CD4-positive, alpha-beta memory T cell (primary cell): ENCODE measurements around the gene CORO2B. TPM values are rescaled to one million over a fixed set of nuclear protein-coding genes. Genes with fewer than 3 reads are reported as not detected.
A peak's percentile ranks its signal among the peaks of the same experiment; 100 is the strongest.
"Not testable (repeated sequence)": the region's sequence is repeated elsewhere in the genome, so short reads cannot be mapped to it uniquely, and the experiment has no call there.

ENCODE experiments used
- CTCF ChIA-PET: fragments of 350-600 bp; sonication (Branson Sonifier 250); formaldehyde crosslinking; loops from one replicate; lab custom pipeline; 2021; ENCODE audit warnings: inconsistent platforms; ENCODE audit not compliant: partially characterized antibody; lab: Charles Lee
- POLR2A ChIA-PET: fragments of 350-600 bp; sonication (Branson Sonifier 250); formaldehyde crosslinking; loops from one replicate; lab custom pipeline; 2021; ENCODE audit not compliant: partially characterized antibody; lab: Charles Lee
- DNase-seq, 5 donors: peaks; one replicate each; pipeline versions ENCODE4 v3.0.0 to v3.0.0-alpha.2; 2020 to 2022; ENCODE audit warnings: mixed read lengths in 1 of 5
- H3K27ac ChIP-seq: one replicate; pipeline ENCODE4 v1.7.0; 2013; ENCODE audit warnings: low read depth, low read length
- H3K27me3 ChIP-seq: 2 replicates; pipeline ENCODE4 v1.7.0; 2013; ENCODE audit warnings: mild to moderate bottlenecking, low read length, moderate library complexity; ENCODE audit not compliant: insufficient read depth
- H3K36me3 ChIP-seq: 2 replicates; pipeline ENCODE4 v1.7.0; 2013; ENCODE audit warnings: mild to moderate bottlenecking, low read length, moderate library complexity; ENCODE audit not compliant: insufficient read depth
- H3K4me1 ChIP-seq: 2 replicates; pipeline ENCODE4 v1.7.0; 2013; ENCODE audit warnings: mild to moderate bottlenecking, low read length, moderate library complexity; ENCODE audit not compliant: insufficient read depth
- H3K4me3 ChIP-seq, 2 donors: one replicate each; pipeline ENCODE4 v1.7.0; 2013; ENCODE audit warnings: low read length in 2 of 2, mild to moderate bottlenecking in 1 of 2
- H3K9me3 ChIP-seq, 2 donors: one replicate each; pipeline ENCODE4 v1.7.0; 2013; ENCODE audit warnings: low read length in 2 of 2, control low read depth in 1 of 2; ENCODE audit not compliant: control insufficient read depth in 1 of 2
- H3K27ac Mint-ChIP-seq, 7 donors: one replicate each; pipeline ENCODE4 v1.8.0; 2020 to 2021; ENCODE audit warnings: mixed read lengths in 7 of 7, mild to moderate bottlenecking in 6 of 7, inconsistent platforms in 3 of 7, moderate library complexity in 3 of 7
- H3K27me3 Mint-ChIP-seq, 2 donors: one replicate each; pipeline ENCODE4 v1.8.0; 2020 to 2021; ENCODE audit warnings: mixed read lengths in 2 of 2
- H3K36me3 Mint-ChIP-seq, 2 donors: one replicate each; pipeline ENCODE4 v1.8.0; 2020 to 2021; ENCODE audit warnings: mixed read lengths in 2 of 2, inconsistent platforms in 1 of 2, mild to moderate bottlenecking in 1 of 2
- H3K4me1 Mint-ChIP-seq, 4 donors: one replicate each; pipeline ENCODE4 v1.8.0; 2020 to 2021; ENCODE audit warnings: mixed read lengths in 4 of 4, mild to moderate bottlenecking in 1 of 4
- H3K4me3 Mint-ChIP-seq, 8 donors: one replicate each; pipeline ENCODE4 v1.8.0; 2020 to 2021; ENCODE audit warnings: mixed read lengths in 8 of 8, mild to moderate bottlenecking in 7 of 8, moderate library complexity in 6 of 8, inconsistent platforms in 3 of 8
- H3K9me3 Mint-ChIP-seq, 8 donors: one replicate each; pipeline ENCODE4 v1.8.0; 2020 to 2021; ENCODE audit warnings: mixed read lengths in 8 of 8, mild to moderate bottlenecking in 5 of 8, inconsistent platforms in 3 of 8, moderate library complexity in 1 of 8
- intact Hi-C: fragments of 100-400 bp; cut with micrococcal nuclease; formaldehyde crosslinking; loops from one replicate; pipeline ENCODE4 v1.15.1; 2023
- polyA plus RNA-seq, 2 donors: library from polyadenylated mRNA; unstranded; fragments of 300-500 nt; fragmentation: Illumina TruSeq; gene quantifications; one replicate each; pipeline ENCODE4 v1.2.3, GENCODE V29; 2021
- total RNA-seq, 2 experiments: library from RNA; stranded (reverse); gene quantifications; one replicate each; pipeline ENCODE4 v1.2.3, GENCODE V29; 2021

The CORO2B gene
- total and polyA plus RNA-seq, 4 experiments from 2014 or later: not detected

GRCh38 chr15:68642491-68642845 is 63.7 kb downstream of the CORO2B start:
- Mint-ChIP-seq H3K27ac (no peak overlapping the region), H3K4me3 (no peak overlapping the region), H3K4me1 (no peaks in the 10 kb centered on the region), H3K36me3 (no peaks in the 10 kb centered on the region), H3K27me3 (peaks cover 3 to 6% of the 10 kb centered on the region in 2 donors), H3K9me3 (no peaks in the 10 kb centered on the region)
- Histone ChIP-seq H3K36me3 (no peaks in the 10 kb centered on the region), H3K4me3 (no peak overlapping the region), H3K27me3 (no peaks in the 10 kb centered on the region), H3K27ac (no peak overlapping the region), H3K9me3 (no peaks in the 10 kb centered on the region), H3K4me1 (no peaks in the 10 kb centered on the region)
- ChIA-PET CTCF (no interaction called here), POLR2A (no interaction called here)
- DNase-seq: no peak
- intact Hi-C loops: no loop called here

- Histone ChIP-seq H3K27me3 (no peaks in the 10 kb centered on the region), H3K4me3 (no peak overlapping the region), H3K36me3 (no peaks in the 10 kb centered on the region), H3K27ac (no peak overlapping the region), H3K9me3 (no peaks in the 10 kb centered on the region), H3K4me1 (no peaks in the 10 kb centered on the region)
- Mint-ChIP-seq H3K27ac (no peak overlapping the region), H3K4me1 (no peaks in the 10 kb centered on the region), H3K4me3 (no peak overlapping the region), H3K27me3 (peaks cover 3 to 6% of the 10 kb centered on the region in 2 donors), H3K9me3 (no peaks in the 10 kb centered on the region), H3K36me3 (no peaks in the 10 kb centered on the region)
- no peak for DNase-seq
- CTCF ChIA-PET: no interaction called here
- POLR2A ChIA-PET: no interaction called here
- intact Hi-C loops: no loop called here
Observed at GRCh38 chr15:68643216-68643830, 64.5 kb downstream of the CORO2B start.

- no peak overlapping the region for H3K4me3 ChIP-seq
- ChIA-PET CTCF (interaction anchor here (1.2 kb wide), 1 partner anchor 54 kb away, joined by 3 read pairs; no protein-coding TSS in a partner anchor), POLR2A (no interaction called here)
- H3K9me3 ChIP-seq: no peaks in the 10 kb centered on the region
- no peaks in the 10 kb centered on the region for H3K4me1 ChIP-seq
- H3K27me3 Mint-ChIP-seq: peaks cover 3 to 6% of the 10 kb centered on the region in 2 donors
- H3K4me3 Mint-ChIP-seq: no peak overlapping the region
- intact Hi-C loops: no loop called here
- no peaks in the 10 kb centered on the region for H3K36me3 ChIP-seq
- no peaks in the 10 kb centered on the region for H3K9me3 Mint-ChIP-seq
- no peaks in the 10 kb centered on the region for H3K36me3 Mint-ChIP-seq
- H3K27ac ChIP-seq: no peak overlapping the region
- DNase-seq: no peak
- no peaks in the 10 kb centered on the region for H3K27me3 ChIP-seq
- no peak overlapping the region for H3K27ac Mint-ChIP-seq
- H3K4me1 Mint-ChIP-seq: no peaks in the 10 kb centered on the region
Observed at GRCh38 chr15:68644083-68644904, 65.5 kb downstream of the CORO2B start.

- CTCF ChIA-PET: interaction anchor here (1.2 kb wide), 1 partner anchor 54 kb away, joined by 3 read pairs; no protein-coding TSS in a partner anchor
- H3K27me3 ChIP-seq: no peaks in the 10 kb centered on the region
- no peaks in the 10 kb centered on the region for H3K4me1 Mint-ChIP-seq
Observed at GRCh38 chr15:68644996-68645395, 66.2 kb downstream of the CORO2B start.

GRCh38 chr15:68646156-68646555 is 67.4 kb downstream of the CORO2B start:
- H3K9me3 ChIP-seq: no peaks in the 10 kb centered on the region
- H3K27ac ChIP-seq: no peak overlapping the region
- Mint-ChIP-seq H3K27me3 (peaks cover 4 to 6% of the 10 kb centered on the region in 2 donors), H3K9me3 (no peaks in the 10 kb centered on the region), H3K4me3 (no peak overlapping the region), H3K36me3 (no peaks in the 10 kb centered on the region), H3K27ac (no peak overlapping the region), H3K4me1 (no peaks in the 10 kb centered on the region)
- intact Hi-C loops: no loop called here
- H3K4me1 ChIP-seq: no peaks in the 10 kb centered on the region
- H3K36me3 ChIP-seq: no peaks in the 10 kb centered on the region
- no peak overlapping the region for H3K4me3 ChIP-seq
- ChIA-PET POLR2A (no interaction called here), CTCF (interaction anchor here (1.0 kb wide), 1 partner anchor 28 kb away, joined by 4 read pairs; no protein-coding TSS in a partner anchor)
- no peaks in the 10 kb centered on the region for H3K27me3 ChIP-seq
- no peak for DNase-seq

More at GRCh38 chr15:68644996-68645395, 66.2 kb downstream of the CORO2B start:
- H3K36me3 ChIP-seq: no peaks in the 10 kb centered on the region
- no peak overlapping the region for H3K27ac Mint-ChIP-seq
- no peaks in the 10 kb centered on the region for H3K36me3 Mint-ChIP-seq
- peaks cover 4 to 6% of the 10 kb centered on the region in 2 donors for H3K27me3 Mint-ChIP-seq
- no peaks in the 10 kb centered on the region for H3K4me1 ChIP-seq
- no peak overlapping the region for H3K4me3 ChIP-seq
- intact Hi-C loops: no loop called here
- H3K4me3 Mint-ChIP-seq: no peak overlapping the region
- H3K27ac ChIP-seq: no peak overlapping the region
- H3K9me3 Mint-ChIP-seq: no peaks in the 10 kb centered on the region
- POLR2A ChIA-PET: no interaction called here
- DNase-seq: no peak
- H3K9me3 ChIP-seq: no peaks in the 10 kb centered on the region

GRCh38 chr15:68646696-68647095 is 67.9 kb downstream of the CORO2B start:
- H3K27ac ChIP-seq: no peak overlapping the region
- H3K4me3 ChIP-seq: no peak overlapping the region
- ChIA-PET POLR2A (no interaction called here), CTCF (interaction anchor here (1.0 kb wide), 1 partner anchor 27 kb away, joined by 4 read pairs; no protein-coding TSS in a partner anchor)
- H3K4me3 Mint-ChIP-seq: no peak overlapping the region
- no peaks in the 10 kb centered on the region for H3K4me1 ChIP-seq
- no peak for DNase-seq
- H3K4me1 Mint-ChIP-seq: no peaks in the 10 kb centered on the region
- H3K9me3 ChIP-seq: no peaks in the 10 kb centered on the region
- intact Hi-C loops: no loop called here
- no peaks in the 10 kb centered on the region for H3K9me3 Mint-ChIP-seq
- H3K36me3 ChIP-seq: no peaks in the 10 kb centered on the region
- H3K27me3 Mint-ChIP-seq: peaks cover 4 to 6% of the 10 kb centered on the region in 2 donors
- H3K27me3 ChIP-seq: no peaks in the 10 kb centered on the region
- peak overlapping the region in 1 of 7 donors; percentile 36 for H3K27ac Mint-ChIP-seq
- H3K36me3 Mint-ChIP-seq: no peaks in the 10 kb centered on the region

GRCh38 chr15:68647361-68647760 is 68.6 kb downstream of the CORO2B start:
- H3K27me3 Mint-ChIP-seq, H3K27me3 ChIP-seq, H3K4me3 Mint-ChIP-seq, H3K36me3 ChIP-seq, POLR2A ChIA-PET, H3K9me3 Mint-ChIP-seq, DNase-seq, H3K9me3 ChIP-seq, H3K4me1 ChIP-seq, H3K36me3 Mint-ChIP-seq, H3K27ac Mint-ChIP-seq, intact Hi-C loops, H3K4me1 Mint-ChIP-seq, H3K27ac ChIP-seq, H3K4me3 ChIP-seq: not testable (repeated sequence)
- CTCF ChIA-PET: interaction anchor here (1.1 kb wide), 1 partner anchor 10 kb away, joined by 3 read pairs; no protein-coding TSS in a partner anchor
